Activated T-helper 2 cell treated with anti-CD3 and anti-CD28 coated beads, Interferon-gamma antibody, Interleukin-2, Interleukin-4, amounts not matched to agents 10 μg/mL and 5 μg/mL and 100 μg/mL, durations not matched to agents 14 hours and 24 hours and 36 hours (primary cell): ENCODE results near the gene MPZ. TPM values are rescaled to one million over a fixed set of nuclear protein-coding genes. Genes with fewer than 3 reads are reported as not detected.

Source experiments
- DNase-seq: peaks from one replicate; pipeline ENCODE4 v3.0.0; 2021; ENCODE audit warnings: low spot score
- H3K27ac Mint-ChIP-seq: one replicate; pipeline ENCODE4 v1.8.0; 2021; ENCODE audit warnings: mixed read lengths
- H3K27me3 Mint-ChIP-seq: one replicate; pipeline ENCODE4 v1.8.0; 2021; ENCODE audit warnings: low read depth, mixed read lengths
- H3K36me3 Mint-ChIP-seq: one replicate; pipeline ENCODE4 v1.8.0; 2021; ENCODE audit warnings: low read depth, mixed read lengths
- H3K4me1 Mint-ChIP-seq: one replicate; pipeline ENCODE4 v1.8.0; 2021; ENCODE audit warnings: low read depth, mixed read lengths
- H3K4me3 Mint-ChIP-seq: one replicate; pipeline ENCODE4 v1.8.0; 2021; ENCODE audit warnings: low read depth, mild to moderate bottlenecking, moderate library complexity, mixed read lengths
- H3K9me3 Mint-ChIP-seq: one replicate; pipeline ENCODE4 v1.8.0; 2021; ENCODE audit warnings: mixed read lengths
- intact Hi-C: fragments of 100-400 bp; cut with micrococcal nuclease; formaldehyde crosslinking; loops from one replicate; pipeline ENCODE4 v1.15.1; 2023
- total RNA-seq: library from RNA; stranded (reverse); gene quantifications from 2 replicates; pipeline ENCODE4 v1.2.3, GENCODE V29; 2022

Gene MPZ
- total RNA-seq, 1 donor from 2014 or later = 4.0 TPM

GRCh38 chr1:161287482-161288054 is 22.2 kb downstream of the MPZ start:
- Mint-ChIP-seq H3K4me1 (no peaks in the 10 kb centered on the region), H3K4me3 (no peak overlapping the region), H3K36me3 (no peaks in the 10 kb centered on the region), H3K27ac (no peak overlapping the region), H3K27me3 (peaks cover 16% of the 10 kb centered on the region), H3K9me3 (no peaks in the 10 kb centered on the region)
- no peak for DNase-seq
- intact Hi-C loops = no loop called here

GRCh38 chr1:161285521-161285920 is 24.2 kb downstream of the MPZ start:
- no peaks in the 10 kb centered on the region for H3K4me1 Mint-ChIP-seq
- peaks cover 17% of the 10 kb centered on the region for H3K27me3 Mint-ChIP-seq
- intact Hi-C loops = no loop called here
- DNase-seq = no peak
- no peaks in the 10 kb centered on the region for H3K36me3 Mint-ChIP-seq
- no peak overlapping the region for H3K4me3 Mint-ChIP-seq
- no peak overlapping the region for H3K27ac Mint-ChIP-seq
- no peaks in the 10 kb centered on the region for H3K9me3 Mint-ChIP-seq

GRCh38 chr1:161285113-161285512 is 24.7 kb downstream of the MPZ start:
- no peak overlapping the region for H3K27ac Mint-ChIP-seq
- no peak overlapping the region for H3K4me3 Mint-ChIP-seq
- H3K36me3 Mint-ChIP-seq = no peaks in the 10 kb centered on the region
- H3K27me3 Mint-ChIP-seq = peaks cover 20% of the 10 kb centered on the region
- no peaks in the 10 kb centered on the region for H3K9me3 Mint-ChIP-seq
- H3K4me1 Mint-ChIP-seq = no peaks in the 10 kb centered on the region
- no peak for DNase-seq
- intact Hi-C loops = no loop called here

DNA sequence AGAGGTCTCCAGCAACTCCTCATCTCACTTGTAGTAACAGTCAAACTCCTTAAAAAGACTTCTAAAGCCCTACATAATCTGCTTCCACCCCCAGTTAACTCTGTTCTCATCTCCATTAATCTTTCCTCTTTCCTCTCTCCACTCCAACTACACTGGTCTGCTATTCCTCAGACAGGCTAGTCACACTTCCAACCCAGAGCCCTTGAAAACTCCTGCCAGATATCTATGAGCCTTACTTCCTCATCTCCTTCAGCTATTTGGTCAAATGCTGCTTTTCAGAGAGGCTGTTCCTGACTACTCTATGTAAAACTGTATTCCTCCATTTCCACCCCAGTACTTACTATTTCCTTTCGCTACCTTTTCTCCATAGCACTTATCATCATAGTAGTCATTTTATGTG is 26.8 kb downstream of the MPZ start:
- Mint-ChIP-seq H3K36me3 (no peaks in the 10 kb centered on the region), H3K4me3 (no peak overlapping the region), H3K27ac (no peak overlapping the region), H3K27me3 (peaks cover 29% of the 10 kb centered on the region), H3K4me1 (no peaks in the 10 kb centered on the region), H3K9me3 (no peaks in the 10 kb centered on the region)
- intact Hi-C loops = no loop called here
- DNase-seq = no peak

GRCh38 chr1:161274874-161275273 is 34.9 kb downstream of the MPZ start:
- intact Hi-C loops = no loop called here
- Mint-ChIP-seq H3K27ac (no peak overlapping the region), H3K9me3 (no peaks in the 10 kb centered on the region), H3K27me3 (peaks cover 27% of the 10 kb centered on the region), H3K4me3 (no peak overlapping the region), H3K4me1 (no peaks in the 10 kb centered on the region), H3K36me3 (no peaks in the 10 kb centered on the region)
- no peak for DNase-seq

GRCh38 chr1:161273402-161273801 is 36.4 kb downstream of the MPZ start:
- no peak for DNase-seq
- H3K4me1 Mint-ChIP-seq = no peaks in the 10 kb centered on the region
- no peak overlapping the region for H3K4me3 Mint-ChIP-seq
- intact Hi-C loops = no loop called here
- no peaks in the 10 kb centered on the region for H3K36me3 Mint-ChIP-seq
- no peaks in the 10 kb centered on the region for H3K9me3 Mint-ChIP-seq
- H3K27me3 Mint-ChIP-seq = peaks cover 19% of the 10 kb centered on the region
- no peak overlapping the region for H3K27ac Mint-ChIP-seq

DNA sequence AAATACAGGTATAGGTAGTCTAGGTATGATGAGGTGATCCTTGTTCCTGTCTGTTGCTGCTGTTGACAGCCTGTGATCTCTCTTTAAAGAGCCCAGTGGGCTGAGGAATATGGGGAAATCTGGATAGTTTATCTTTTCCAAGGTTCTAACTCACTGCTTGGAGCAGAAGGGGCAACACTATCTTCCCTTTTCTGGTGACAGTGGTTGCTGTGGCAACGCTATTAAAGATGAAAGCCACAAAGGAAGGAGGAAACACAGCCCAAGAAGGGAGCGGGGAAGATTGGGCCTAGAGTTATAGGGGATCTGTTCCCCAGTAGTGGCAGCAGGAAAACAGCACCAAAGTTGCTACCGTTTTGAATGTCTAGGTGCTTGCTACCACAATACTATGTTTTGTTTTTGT is 42.4 kb downstream of the MPZ start:
- Mint-ChIP-seq H3K4me3 (no peak overlapping the region), H3K9me3 (no peaks in the 10 kb centered on the region), H3K36me3 (no peaks in the 10 kb centered on the region), H3K27me3 (peaks cover 10% of the 10 kb centered on the region), H3K27ac (no peak overlapping the region), H3K4me1 (no peaks in the 10 kb centered on the region)
- DNase-seq = no peak
- intact Hi-C loops = no loop called here

GRCh38 chr1:161266836-161267235 is 42.9 kb downstream of the MPZ start:
- intact Hi-C loops = no loop called here
- Mint-ChIP-seq H3K9me3 (no peaks in the 10 kb centered on the region), H3K27ac (no peak overlapping the region), H3K27me3 (peaks cover 12% of the 10 kb centered on the region), H3K4me3 (no peak overlapping the region), H3K4me1 (no peaks in the 10 kb centered on the region), H3K36me3 (no peaks in the 10 kb centered on the region)
- no peak for DNase-seq

DNA sequence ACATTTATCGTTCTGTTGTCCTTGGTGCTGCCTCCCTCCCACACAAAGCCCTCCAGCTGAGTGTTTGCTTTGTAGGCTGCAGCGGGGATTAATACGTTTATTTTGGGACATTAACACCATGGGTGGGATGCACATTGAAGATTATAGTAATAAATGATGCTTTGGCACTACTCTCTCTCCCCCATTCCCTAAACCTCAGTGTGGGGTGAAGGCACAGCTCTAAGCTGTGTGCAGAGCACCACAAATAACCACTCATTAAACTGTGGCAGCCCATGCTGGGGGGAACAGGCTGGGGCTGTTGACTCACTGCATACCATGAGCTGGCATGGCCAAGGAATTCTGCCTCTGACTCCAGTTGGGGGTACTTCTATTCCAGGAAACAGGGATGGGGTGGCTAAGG is 43.6 kb downstream of the MPZ start:
- H3K36me3 Mint-ChIP-seq = no peaks in the 10 kb centered on the region
- no peaks in the 10 kb centered on the region for H3K4me1 Mint-ChIP-seq
- no peaks in the 10 kb centered on the region for H3K9me3 Mint-ChIP-seq
- peaks cover 19% of the 10 kb centered on the region for H3K27me3 Mint-ChIP-seq
- H3K4me3 Mint-ChIP-seq = no peak overlapping the region
- no peak for DNase-seq
- H3K27ac Mint-ChIP-seq = no peak overlapping the region
- intact Hi-C loops = no loop called here

DNA sequence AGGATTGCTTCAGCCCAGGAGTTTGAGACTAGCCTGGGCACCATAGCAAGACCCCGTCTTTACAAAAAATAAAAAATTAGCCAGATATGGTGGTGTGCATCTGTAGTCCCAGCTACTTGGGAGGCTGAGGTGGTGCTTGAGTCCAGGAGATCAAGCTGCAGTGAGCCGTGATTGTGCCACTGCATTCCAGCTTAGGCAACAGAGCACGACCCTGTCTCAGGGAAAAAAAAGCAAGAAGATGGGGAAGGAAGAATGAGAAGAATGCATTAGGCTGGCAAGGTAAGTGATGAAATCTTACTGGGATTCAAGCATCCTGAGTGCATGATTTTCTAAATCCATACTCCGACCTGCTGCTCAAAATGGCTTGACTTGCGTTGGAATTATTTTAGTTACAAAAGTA is 44.5 kb downstream of the MPZ start:
- H3K9me3 Mint-ChIP-seq = no peaks in the 10 kb centered on the region
- H3K27me3 Mint-ChIP-seq = peaks cover 26% of the 10 kb centered on the region
- no peaks in the 10 kb centered on the region for H3K36me3 Mint-ChIP-seq
- intact Hi-C loops = no loop called here
- DNase-seq = no peak
- H3K4me3 Mint-ChIP-seq = no peak overlapping the region
- H3K27ac Mint-ChIP-seq = no peak overlapping the region
- no peaks in the 10 kb centered on the region for H3K4me1 Mint-ChIP-seq

DNA sequence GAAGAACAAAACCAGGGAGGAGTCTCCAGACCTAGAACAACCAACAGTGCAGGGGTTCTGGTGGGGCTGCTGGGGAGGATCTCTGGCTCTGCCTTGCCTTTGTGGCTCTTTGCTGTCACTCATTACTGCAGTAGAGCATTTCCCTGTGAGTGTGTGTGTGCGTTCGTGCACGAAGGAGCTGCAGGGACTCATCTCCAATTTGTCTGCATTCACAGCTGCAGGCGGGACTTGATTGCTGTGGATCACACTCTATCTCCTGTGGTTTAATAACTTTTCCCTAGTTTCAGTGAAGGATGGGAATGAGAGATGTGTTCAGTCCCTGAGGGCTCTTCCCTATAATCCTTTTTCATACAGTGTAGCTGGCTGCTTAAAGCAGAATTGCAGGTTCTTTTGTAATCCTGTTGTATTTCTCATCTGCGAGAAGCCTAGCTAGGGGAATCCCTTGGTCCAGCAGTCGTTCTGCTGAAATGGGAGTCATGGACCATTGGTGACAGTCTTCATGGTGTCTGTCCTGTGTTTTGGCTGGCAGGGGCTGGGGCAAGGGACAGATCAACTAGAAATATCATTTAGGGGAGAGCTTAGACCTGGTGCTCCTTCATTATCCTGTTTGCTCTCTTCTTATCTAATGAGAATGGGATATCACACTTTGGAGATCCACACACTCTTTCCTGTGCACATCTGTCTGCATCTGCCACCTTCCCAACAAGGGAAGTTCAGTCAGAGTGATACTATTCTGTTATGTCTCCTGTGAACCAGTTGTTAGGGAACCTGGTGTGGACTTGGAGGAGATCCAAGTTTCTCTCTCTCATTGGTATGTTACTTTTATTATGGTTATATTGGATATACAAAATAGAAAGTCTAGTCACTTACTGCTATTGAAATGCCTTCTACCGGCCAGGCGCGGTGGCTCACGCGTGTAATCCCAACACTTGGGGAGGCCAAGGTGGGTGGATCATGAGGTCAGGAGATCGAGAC is 48.2 kb downstream of the MPZ start:
- no peak for DNase-seq
- Mint-ChIP-seq H3K4me3 (no peak overlapping the region), H3K27ac (no peak overlapping the region), H3K9me3 (peaks cover 20% of the 10 kb centered on the region), H3K4me1 (peaks cover 4% of the 10 kb centered on the region), H3K36me3 (peaks cover 11% of the 10 kb centered on the region), H3K27me3 (peaks cover 47% of the 10 kb centered on the region)
- intact Hi-C loops = no loop called here

DNA sequence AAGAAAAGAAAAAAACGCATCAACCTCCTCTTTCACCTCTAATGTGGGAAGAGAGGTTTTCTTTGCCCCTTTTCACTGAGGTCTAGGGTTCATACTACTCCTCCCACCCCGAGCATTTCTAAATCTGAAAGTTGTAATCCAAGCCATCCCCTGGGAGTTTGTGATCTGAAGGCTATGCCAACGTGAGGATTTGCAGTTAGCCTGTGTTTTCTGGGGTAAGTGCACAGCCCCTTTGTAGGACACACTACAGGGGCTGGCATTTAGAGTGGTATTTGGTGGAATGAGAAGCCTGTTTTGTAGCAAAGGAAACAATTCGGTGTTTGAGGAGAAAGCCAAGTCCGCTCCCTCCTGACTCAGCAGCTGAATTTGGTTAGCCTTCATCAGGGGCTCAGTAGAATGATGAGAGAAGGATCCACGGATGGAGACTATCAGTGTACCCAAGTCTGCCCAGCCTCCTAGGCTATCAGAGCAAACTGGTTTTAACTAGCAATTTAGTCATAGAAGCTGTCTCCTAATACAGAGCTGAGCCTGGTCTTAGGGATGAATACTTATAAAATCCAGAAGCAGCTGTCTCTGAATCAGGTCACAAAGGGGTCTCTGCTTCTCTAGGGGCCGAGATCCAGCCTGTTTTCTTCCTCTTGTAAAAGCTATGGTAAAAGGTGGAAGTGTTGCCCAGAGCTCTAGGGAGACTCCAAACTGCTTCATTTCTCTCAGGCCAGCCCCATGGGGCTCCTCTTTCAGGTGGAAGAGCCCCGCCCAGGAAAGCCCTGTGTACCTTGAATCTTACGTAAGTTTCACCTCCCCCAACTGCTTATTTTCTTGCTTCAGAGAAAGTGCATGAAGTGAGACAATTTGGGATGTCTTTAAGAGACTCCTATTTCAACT is 49.1 kb downstream of the MPZ start:
- intact Hi-C loops = no loop called here
- DNase-seq = no peak
- Mint-ChIP-seq H3K4me1 (peaks cover 4% of the 10 kb centered on the region), H3K27me3 (peaks cover 44% of the 10 kb centered on the region), H3K4me3 (no peak overlapping the region), H3K9me3 (peaks cover 28% of the 10 kb centered on the region), H3K36me3 (peaks cover 11% of the 10 kb centered on the region), H3K27ac (no peak overlapping the region)
